HG03571 (cell line): ENCODE measurements around the gene PRM3.

Source experiments
- ATAC-seq: cut with Tn5 transposase; IDR thresholded peaks from one replicate; pipeline ENCODE4 v1.9.1; 2021; ENCODE audit not compliant: unreplicated experiment

Gene PRM3

GRCh38 chr16:11259655-11260595 is 13.5 kb downstream of the PRM3 start:
- ATAC-seq, result no peak

DNA sequence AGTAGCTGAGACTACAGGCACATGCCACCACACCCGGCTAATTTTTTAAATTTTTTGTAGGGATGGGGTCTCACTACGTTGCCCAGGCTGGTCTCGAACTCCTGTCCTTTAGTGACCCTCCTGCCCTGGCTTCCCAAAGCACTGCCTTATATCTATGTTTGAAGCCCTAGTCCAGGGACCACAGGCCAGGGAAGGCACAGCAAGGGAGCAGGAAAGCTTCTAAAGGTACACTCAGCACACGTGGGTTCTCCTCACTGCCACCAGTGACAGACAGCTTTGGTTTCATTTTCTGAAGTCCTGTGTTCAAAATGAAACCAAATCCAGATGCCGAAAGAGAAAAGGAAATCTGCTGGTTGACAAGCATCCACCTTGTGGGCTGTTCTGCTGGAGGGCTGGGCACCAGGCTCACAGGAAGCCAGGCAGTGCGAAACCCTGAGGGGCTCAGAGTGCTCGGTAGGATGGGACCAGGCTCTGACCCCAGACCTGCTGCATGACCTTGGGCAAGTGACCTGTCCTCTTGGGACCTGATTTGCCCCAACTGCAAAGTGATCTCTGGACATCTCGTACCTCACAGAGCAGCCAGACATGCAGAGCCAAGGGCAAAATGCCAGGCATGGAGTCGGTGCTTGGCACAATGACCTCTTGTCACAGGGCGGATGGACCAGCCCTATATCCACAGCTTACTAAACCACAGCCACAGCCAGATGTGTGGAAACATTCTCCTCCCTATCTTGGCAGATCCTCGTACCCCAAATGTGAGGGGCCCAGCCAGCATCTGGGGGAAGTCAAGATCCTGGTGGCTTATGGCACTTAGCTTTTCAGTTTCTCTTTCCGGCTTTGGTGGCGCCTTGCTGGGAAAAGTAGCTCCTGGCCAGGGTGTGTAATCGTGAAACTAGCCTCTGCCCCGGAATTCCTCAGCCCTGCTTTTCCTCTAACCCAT is 14.6 kb downstream of the PRM3 start:
- ATAC-seq, result no peak

DNA sequence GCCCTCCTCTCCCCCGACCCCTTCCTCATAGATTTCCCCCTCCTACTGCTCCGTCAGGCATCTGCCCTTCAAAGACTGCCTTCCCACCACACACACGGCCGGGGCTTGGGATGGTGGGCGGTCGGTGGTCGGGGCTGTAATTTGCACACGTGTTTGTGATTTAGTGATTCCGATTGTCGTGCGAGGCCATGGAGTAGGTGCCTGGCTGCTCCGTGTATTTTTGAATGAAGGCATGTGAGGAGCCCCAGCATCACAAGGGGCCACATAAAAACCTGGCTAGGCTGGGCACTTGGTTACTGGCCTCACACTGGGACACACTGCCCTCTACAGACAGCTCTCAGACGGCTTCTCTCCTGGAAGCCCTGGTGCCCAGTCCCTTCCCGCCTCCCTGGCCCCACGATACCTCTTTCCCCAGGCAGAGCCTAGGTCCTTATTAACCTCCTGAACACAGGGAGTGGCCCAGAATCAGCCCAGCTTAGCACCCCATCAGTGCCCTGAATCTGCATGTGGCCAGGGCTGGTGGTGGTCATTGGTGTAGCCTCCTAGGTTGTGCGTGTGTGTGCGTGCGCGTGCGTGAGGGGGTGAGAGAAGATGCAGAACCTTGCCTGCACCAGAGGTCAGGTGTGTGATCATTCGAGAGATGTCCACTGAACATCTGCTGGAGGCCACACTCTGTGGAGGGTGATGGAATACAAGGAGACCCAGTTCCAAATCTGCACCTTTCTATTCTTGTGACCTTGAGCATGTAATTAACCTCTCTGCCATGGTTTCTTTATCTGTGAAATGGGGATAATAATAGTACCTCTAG is 16.1 kb downstream of the PRM3 start:
- ATAC-seq, result no peak

GRCh38 chr16:11256661-11257130 is 16.7 kb downstream of the PRM3 start:
- ATAC-seq, result no peak

GRCh38 chr16:11255737-11256660 is 17.4 kb downstream of the PRM3 start, which contains the start of gene SOCS1:
Gene SOCS1 (minus strand): TSS chr16:11256204. CDS start chr16:11255478, 726 bp downstream.
- peak; percentile 51 for ATAC-seq

DNA sequence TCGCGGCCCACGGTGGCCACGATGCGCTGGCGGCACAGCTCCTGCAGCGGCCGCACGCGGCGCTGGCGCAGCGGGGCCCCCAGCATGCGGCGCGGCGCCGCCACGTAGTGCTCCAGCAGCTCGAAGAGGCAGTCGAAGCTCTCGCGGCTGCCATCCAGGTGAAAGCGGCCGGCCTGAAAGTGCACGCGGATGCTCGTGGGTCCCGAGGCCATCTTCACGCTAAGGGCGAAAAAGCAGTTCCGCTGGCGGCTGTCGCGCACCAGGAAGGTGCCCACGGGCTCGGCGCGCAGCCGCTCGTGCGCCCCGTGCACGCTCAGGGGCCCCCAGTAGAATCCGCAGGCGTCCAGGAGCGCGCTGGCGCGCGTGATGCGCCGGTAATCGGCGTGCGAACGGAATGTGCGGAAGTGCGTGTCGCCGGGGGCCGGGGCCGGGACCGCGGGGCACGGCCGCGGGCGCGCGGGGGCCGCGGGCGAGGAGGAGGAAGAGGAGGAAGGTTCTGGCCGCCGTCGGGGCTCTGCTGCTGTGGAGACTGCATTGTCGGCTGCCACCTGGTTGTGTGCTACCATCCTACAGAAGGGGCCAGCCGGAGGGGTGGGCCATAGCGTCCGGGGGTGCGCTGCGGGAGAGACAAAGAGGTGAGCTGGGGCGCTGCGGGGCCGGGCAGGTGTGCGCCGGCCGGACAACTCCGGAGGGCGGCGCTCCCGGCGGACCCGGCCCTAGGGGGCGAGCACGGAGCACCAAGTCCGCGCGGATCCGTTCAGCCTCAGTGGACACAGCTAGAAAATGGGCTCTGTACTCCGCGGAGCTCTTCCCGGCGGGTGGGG is 18.3 kb downstream of the PRM3 start:
- peak; percentile 3 for ATAC-seq

GRCh38 chr16:11253995-11254912 is 19.2 kb downstream of the PRM3 start:
- no peak for ATAC-seq

GRCh38 chr16:11253009-11253994 is 20.1 kb downstream of the PRM3 start:
- no peak for ATAC-seq

GRCh38 chr16:11252482-11252931 is 20.9 kb downstream of the PRM3 start:
- no peak for ATAC-seq

DNA sequence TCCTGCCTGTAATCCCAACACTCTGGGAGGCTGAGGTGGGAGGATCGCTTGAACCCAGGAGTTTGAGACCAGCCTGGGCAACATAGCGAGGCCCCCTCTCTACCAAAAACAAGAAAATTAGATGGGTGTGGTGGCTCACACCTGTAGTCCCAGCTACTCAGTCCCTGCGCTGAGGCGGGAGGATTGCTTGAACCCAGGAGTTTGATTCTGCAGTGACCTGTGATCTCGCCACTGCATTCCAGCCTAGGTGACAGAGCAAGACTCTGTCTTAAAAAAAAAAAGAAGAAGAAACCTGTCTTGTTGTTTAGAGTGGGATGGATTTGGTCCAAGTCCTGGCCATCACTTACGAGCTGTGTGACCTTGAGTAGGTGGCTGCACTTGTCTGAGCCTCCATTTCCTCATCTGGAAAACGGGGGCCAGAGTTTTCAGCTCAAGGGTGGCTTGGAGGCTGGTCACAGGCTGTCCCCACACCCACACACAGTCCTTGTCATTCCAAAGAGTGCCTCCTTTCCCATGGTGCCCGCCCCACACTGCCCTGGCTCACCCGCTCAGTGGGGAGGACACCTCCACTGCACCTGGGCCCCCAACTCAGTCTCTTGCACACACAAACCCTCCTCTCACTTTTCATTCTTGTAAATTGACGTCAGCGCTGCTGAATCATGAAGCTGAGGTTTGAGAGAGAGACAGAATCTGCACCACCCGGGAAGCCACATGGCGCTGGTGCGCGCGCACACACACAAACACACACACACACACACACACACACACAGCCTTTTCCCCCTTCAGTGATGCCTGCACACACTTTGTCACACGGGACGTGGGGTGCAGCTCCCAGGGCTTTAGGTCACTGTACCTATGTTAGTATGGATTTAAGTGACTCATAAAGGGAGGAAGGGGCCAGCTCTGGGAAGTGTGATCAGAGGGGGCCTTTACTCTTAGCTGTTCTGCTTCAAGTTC is 21.6 kb downstream of the PRM3 start:
- no peak for ATAC-seq

DNA sequence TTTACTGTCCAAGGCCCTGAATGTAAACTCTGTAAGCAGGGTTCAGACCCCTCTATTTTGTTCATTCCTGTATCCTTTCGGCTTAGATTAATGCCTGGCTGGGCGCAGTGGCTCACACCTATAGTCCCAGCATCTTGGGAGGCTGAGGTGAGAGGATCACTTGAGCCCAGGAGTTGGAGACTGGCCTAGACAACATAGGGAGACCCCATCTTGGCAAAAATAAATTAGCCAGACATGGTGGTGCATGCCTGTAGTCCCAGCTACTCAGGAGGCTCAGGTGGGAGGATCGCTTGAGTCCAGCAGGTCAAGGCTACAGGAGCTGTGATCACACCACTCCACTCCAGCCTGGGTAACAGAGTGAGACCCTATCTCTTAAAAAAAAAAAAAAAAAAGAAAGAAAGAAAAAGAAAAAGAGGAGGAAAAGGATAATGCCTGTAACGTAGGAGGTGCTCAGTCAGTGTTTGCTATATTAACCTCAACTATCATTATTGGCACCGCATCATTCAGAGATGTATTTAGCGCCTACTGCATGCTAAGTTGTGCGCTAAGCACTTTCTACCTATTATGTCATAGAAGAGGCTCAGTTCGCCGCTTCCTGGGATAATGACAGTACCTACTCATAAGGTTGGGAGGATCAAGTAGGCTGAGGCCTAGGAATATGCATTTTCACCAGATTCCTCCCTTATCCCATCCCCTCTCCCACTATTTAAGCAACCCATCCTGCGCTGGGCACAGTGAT is 22.5 kb downstream of the PRM3 start:
- ATAC-seq, result no peak

- no peak for ATAC-seq
Measured at GRCh38 chr16:11250091-11250785, 23.2 kb downstream of the PRM3 start.

DNA sequence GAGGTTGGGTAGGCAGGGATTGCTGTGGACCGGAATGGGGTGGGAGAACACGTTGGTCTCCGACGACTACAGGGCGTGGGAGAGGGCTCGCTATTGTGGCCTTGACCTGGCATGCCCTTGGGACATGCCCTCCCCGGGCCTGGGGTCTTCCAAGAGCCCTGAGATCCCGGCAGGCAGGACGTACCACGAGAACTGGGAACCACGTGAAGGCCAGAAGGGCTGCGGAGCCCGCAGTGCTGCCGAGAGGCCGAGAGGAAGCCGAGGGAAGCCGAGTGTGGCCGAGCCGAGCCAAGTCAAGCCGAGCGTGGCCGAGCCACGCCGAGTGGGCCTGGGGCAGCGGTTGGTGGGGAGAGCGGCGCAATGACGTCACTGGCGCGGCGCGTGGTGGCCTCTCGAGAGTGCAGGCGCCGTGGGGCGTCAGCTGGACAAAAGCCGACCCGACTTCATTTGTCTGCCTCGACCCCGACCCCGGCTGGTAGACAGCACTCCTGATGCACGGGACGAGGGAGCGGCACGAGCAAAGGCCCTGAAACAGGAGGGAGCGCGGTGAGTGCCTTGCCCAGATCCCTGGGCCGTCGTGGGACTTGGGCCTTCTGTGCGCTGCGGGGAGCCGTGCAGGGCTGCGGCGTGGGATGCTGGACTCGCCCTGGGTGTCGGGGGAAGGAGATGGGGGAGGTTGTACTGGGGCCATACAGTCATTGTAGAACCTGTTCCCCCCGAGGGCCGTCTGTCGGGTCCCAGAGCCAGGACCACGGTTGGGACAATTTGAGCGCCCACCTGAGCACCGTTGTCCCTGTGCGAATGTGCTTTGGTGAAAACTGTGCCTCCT is 24.0 kb downstream of the PRM3 start:
- no peak for ATAC-seq
